Upper lobe of left lung (tissue), 6 donors: ENCODE data around the gene SNED1. TPM values are rescaled to one million over a fixed set of nuclear protein-coding genes. Genes with fewer than 3 reads are reported as not detected.
A peak's percentile ranks its signal among the peaks of the same experiment; 100 is the strongest.

Source experiments
- ATAC-seq, 2 donors: fragments of 200-7000 bp; cut with Tn5 transposase; one replicate each; pipeline ENCODE4 v1.9.1; 2022; ENCODE audit warnings: mild to moderate bottlenecking in 2 of 2, moderate library complexity in 2 of 2; ENCODE audit not compliant: low FRiP score in 2 of 2
- DNase-seq, 2 donors: peaks; one replicate each; pipeline ENCODE4 v3.0.0-alpha.2; 2019 to 2020
- H3K27ac ChIP-seq, 4 donors: fragments of 200-600 bp; sonication (generic); one replicate each; pipeline ENCODE4 v1.5.1; 2016 to 2019
- H3K27me3 ChIP-seq, 4 donors: fragments of 200-600 bp; sonication (generic); one replicate each; pipeline ENCODE4 v1.5.1; 2017 to 2019
- H3K36me3 ChIP-seq, 4 donors: fragments of 200-600 bp; sonication (generic); one replicate each; pipeline ENCODE4 v1.5.1; 2016 to 2019
- H3K4me1 ChIP-seq, 4 donors: fragments of 200-600 bp; sonication (generic); one replicate each; pipeline ENCODE4 v1.5.1; 2018 to 2019
- H3K4me3 ChIP-seq, 4 donors: fragments of 200-600 bp; sonication (generic); one replicate each; pipeline ENCODE4 v1.5.1; 2017 to 2019; ENCODE audit warnings: mild to moderate bottlenecking in 2 of 4, moderate library complexity in 1 of 4
- H3K9me3 ChIP-seq, 4 donors: fragments of 200-600 bp; sonication (generic); one replicate each; pipeline ENCODE4 v1.5.1; 2018 to 2019
- EP300 ChIP-seq, 4 donors: sonication (generic); formaldehyde crosslinking; IDR thresholded peaks; one replicate each; pipeline ENCODE4 v1.5.1; 2017; ENCODE audit warnings: antibody characterized with exemption in 4 of 4, control low read depth in 2 of 4
- POLR2A ChIP-seq, 4 donors: fragments of 450-650 bp; IDR thresholded peaks; one replicate each; pipeline ENCODE4 v1.5.1; 2016 to 2017; ENCODE audit warnings: antibody characterized with exemption in 4 of 4, mild to moderate bottlenecking in 2 of 4
- POLR2AphosphoS5 ChIP-seq, 2 donors: sonication (generic); formaldehyde crosslinking; IDR thresholded peaks; one replicate each; pipeline ENCODE4 v1.5.1; 2017; ENCODE audit warnings: antibody characterized with exemption in 2 of 2
- WGBS, 2 donors: methylation state at CpG; one replicate each; pipeline ENCODE4 v1.1.5; 2017 to 2018; 5-methylcytosine and 5-hydroxymethylcytosine counted together
- total RNA-seq, 6 donors: library from RNA; depleted of rRNA in 4 of 6; stranded (reverse); fragments of >200 nt in 4 of 6; gene quantifications; one replicate each; pipeline versions ENCODE4 v1.1.0 to v1.2.1, GENCODE V29; 2016 to 2021
- TF ChIP-seq, protein P1 (sequence below), 6 experiments: fragments of 450-650 bp in 4 of 6; fragments of 200-600 bp in 2 of 6; sonication (generic) in 2 of 6; IDR thresholded peaks; one replicate each; pipeline ENCODE4 v1.5.1; 2016 to 2019; ENCODE audit warnings: antibody characterized with exemption in 6 of 6
- donor health status: DM: no; HTN: no; CAD: no; lungs with moderate emphysema.
- donor health status: DM: no; HTN: yes; CAD: no; lungs with severe emphysema.

The SNED1 gene
- 100 to 1,000 TPM in 1 of 6 donors, 10 to 100 TPM in 5; 26.0 to 189 (median 38.9) TPM for total RNA-seq

DNA sequence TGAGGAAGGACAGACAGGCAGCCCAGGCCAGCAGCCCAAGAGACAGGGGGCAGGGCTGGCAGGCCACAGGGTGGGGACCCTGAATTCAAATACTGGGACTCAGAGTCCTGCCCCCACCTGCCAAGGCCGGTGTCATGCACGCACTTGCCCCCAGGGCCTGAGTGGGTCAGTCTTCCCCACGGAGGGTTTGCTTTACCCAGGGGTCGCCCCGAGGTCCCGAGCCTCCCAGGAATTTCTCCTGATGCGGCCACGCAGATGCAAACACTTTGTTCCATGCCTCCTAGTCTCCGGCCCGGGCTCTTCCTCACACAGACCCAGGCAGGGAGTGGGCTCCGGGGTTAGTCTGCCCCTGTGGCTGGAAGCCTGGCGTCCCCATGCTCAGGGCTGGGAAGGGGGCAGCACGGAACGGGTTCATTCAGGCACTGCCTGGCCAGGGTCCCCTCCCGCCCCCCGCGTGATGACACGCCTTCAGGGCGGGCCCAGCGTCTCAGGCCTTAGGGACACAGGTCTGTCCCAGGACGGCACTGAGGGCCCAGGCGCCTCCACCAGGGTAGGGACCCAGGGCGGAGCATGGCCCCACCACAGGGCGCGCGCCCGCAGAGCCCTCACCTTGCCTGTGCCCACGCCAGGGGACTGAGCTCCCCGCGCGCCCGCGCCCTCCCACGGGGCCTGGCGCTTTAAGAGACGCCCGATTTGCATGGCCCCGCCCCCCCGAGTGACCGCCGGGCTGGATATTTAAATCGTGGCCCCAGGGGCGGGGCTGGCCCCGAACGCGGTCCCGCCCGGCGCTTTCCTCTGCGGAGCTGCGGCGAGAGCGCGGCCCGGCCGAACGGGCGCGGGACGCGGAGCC, at the start of gene SNED1:
SNED1 (plus strand) TSS at position 763 of the 850 bp plus-strand sequence. CDS start 220 bp downstream, outside the sequence.
- Histone ChIP-seq H3K4me1 (peaks cover 26 to 54% (median 45%) of the 10 kb centered on the region in 4 donors), H3K4me3 (peak within 1 kb of the TSS; percentile 41 to 83 (median 78)), H3K9me3 (peaks cover 0 to under 1% (median 0%) of the 10 kb centered on the region in 4 donors), H3K36me3 (peaks cover 0 to 11% (median 0%) of the 10 kb centered on the region in 4 donors), H3K27me3 (no peaks in the 10 kb centered on the region), H3K27ac (peak within 1 kb of the TSS; percentile 83 to 89 (median 89))
- DNase-seq (peak; percentile 91 to 96), ATAC-seq (peak; percentile 81 to 93)
- TF ChIP-seq POLR2A (IDR thresholded peaks at IDR 0.05) (peak in 2 of 4 donors; percentile 36 to 73), EP300 (IDR thresholded peaks at IDR 0.05) (no peak), POLR2AphosphoS5 (IDR thresholded peaks at IDR 0.05) (peak; percentile 49 to 72)
- TF ChIP-seq, protein P1, sequence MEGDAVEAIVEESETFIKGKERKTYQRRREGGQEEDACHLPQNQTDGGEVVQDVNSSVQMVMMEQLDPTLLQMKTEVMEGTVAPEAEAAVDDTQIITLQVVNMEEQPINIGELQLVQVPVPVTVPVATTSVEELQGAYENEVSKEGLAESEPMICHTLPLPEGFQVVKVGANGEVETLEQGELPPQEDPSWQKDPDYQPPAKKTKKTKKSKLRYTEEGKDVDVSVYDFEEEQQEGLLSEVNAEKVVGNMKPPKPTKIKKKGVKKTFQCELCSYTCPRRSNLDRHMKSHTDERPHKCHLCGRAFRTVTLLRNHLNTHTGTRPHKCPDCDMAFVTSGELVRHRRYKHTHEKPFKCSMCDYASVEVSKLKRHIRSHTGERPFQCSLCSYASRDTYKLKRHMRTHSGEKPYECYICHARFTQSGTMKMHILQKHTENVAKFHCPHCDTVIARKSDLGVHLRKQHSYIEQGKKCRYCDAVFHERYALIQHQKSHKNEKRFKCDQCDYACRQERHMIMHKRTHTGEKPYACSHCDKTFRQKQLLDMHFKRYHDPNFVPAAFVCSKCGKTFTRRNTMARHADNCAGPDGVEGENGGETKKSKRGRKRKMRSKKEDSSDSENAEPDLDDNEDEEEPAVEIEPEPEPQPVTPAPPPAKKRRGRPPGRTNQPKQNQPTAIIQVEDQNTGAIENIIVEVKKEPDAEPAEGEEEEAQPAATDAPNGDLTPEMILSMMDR (IDR thresholded peaks at IDR 0.05) = peak in 1 of 6 experiments; percentile 10
- WGBS, 2 donors = 25% methylated on average over 9 of the region's 61 CpGs; no CpG with 5 or more reads in 1 of the 2 donors

DNA sequence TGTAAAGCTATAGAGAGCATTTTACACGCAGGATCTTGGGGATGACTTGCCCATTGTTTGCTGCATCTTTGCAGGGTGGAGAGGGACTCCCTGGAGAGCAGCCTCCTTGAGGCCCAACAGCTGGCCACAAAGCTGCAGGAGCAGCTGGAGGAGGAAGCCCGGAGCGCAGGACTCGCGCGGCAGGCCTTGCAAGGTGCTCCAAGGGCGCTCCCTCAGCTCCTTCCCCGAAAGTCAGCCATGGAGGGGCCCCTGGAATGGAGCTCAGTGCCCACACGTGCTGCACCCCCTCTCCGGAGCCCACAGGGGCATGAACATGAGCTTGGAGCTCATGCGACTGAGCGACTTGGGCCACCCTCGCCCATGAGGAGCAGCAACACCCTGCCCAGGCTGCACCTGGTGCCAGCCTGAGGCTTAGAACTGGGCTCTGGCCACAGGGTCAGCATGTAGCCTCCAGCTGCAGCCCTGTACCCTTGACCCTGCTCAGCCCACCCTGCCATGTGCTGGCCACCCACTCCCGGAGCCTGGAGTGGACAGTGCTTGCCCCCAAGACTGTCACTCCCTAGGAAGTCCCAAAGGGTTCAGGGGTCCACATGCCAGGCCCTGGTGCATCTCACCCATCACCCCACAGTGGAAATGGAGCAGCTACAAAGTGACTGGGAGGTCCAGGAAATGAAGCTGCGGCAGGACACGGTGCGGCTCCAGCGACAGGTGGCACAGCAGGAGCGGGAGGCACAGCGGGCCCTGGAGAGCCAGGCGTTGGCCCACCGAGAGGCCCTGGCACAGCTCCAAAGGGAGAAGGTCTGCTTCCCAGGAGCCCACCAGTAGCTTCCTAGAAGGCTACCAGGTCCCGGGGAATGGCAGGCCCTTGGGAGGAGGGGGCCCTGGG, 49.3 kb upstream of the SNED1 start:
- no peak for TF ChIP-seq POLR2A (IDR thresholded peaks at IDR 0.05)
- TF ChIP-seq, protein P1 (IDR thresholded peaks at IDR 0.05) = no peak
- no peak for TF ChIP-seq POLR2AphosphoS5 (IDR thresholded peaks at IDR 0.05)
- TF ChIP-seq EP300 (IDR thresholded peaks at IDR 0.05) = no peak
- H3K27me3 ChIP-seq = no peaks in the 10 kb centered on the region
- H3K27ac ChIP-seq = no peak overlapping the region
- H3K4me3 ChIP-seq = no peak overlapping the region
- no peaks in the 10 kb centered on the region for H3K9me3 ChIP-seq
- H3K4me1 ChIP-seq = no peaks in the 10 kb centered on the region
- no peaks in the 10 kb centered on the region for H3K36me3 ChIP-seq
- DNase-seq = peak in 1 of 2 donors; percentile 66
- ATAC-seq = no peak
- WGBS, 2 donors = 83 to 89% methylated on average over 13 to 23 of the region's 23 CpGs

DNA sequence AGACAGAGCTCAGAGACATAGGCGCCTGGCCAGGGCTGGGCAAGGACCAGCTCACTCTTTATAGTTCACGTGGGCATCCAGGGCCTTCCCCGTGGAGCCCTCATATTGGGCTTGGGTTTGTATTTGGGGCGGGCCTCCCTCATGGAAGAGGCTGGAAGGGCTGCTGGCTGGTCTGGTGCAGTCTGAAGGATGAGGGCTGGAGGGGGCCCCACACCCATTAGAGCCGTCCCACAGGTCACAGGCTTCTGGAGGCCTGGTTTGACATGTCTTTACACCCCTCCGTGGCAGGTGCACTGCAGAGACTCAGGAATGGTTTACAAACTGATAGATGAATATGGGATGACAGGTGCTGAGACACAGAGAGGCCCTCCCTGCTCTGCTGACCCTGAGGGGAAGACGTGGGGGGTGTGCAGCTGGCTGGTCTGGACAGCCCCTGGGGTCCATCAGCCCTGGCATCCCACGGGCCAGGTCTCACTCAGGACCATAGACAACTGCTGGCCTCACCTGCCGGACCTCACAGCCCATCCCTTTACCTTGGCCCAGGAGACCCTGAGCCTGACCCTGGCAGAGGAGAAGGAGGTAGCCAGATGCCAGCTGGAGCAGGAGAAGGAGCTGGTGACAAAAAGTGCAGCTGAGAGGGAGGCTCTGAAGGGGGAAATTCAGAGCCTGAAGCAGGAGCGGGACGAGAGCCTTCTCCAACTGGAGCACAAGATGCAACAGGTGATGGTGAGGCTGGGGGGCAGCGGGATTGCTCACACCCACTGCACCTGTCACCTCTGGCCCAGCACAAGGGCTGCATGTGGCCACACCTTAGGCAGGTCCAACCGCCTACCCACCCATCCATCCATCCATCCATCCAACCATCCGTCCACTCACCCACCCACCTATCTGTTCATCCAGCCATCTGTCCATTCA, 48.4 kb upstream of the SNED1 start:
- 91 to 96% methylated on average over 8 to 14 of the region's 14 CpGs for WGBS, 2 donors

DNA sequence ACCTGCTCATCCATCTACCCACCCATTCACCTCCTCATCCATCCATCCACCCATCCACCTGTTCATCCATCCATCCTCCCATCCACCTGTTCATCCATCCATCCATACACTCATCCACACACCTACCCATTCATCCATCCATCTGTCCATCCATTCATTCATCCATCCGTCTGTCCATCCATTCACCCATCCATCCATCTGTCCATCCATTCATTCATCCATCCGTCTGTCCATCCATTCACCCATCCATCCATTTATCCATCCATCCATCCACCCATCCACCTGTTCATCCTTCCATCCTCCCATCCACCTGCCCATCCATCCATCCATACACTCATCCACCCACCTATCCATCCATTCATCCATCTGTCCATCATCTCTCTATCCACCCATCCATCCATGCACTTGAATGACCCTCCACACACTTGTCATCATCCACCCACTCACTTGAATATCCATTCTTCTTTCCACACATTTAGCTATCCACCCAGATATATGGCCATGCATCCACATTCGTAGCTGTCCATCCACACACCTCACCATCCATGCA, 47.3 kb upstream of the SNED1 start:
- ATAC-seq (no peak), DNase-seq (no peak)
- WGBS, 2 donors = 84 to 91% methylated on average over 3 of the region's 3 CpGs
- Histone ChIP-seq H3K4me1 (no peaks in the 10 kb centered on the region), H3K27me3 (no peaks in the 10 kb centered on the region), H3K4me3 (no peak overlapping the region), H3K36me3 (no peaks in the 10 kb centered on the region), H3K27ac (no peak overlapping the region), H3K9me3 (no peaks in the 10 kb centered on the region)
- TF ChIP-seq EP300 (IDR thresholded peaks at IDR 0.05) (no peak), POLR2A (IDR thresholded peaks at IDR 0.05) (no peak), POLR2AphosphoS5 (IDR thresholded peaks at IDR 0.05) (no peak)
- TF ChIP-seq, protein P1 (IDR thresholded peaks at IDR 0.05) = no peak

More for the DNA sequence above, 48.4 kb upstream of the SNED1 start:
- H3K27ac ChIP-seq = no peak overlapping the region
- TF ChIP-seq EP300 (IDR thresholded peaks at IDR 0.05) (no peak), POLR2AphosphoS5 (IDR thresholded peaks at IDR 0.05) (no peak)
- no peak for ATAC-seq
- DNase-seq = peak in 1 of 2 donors; percentile 39
- no peaks in the 10 kb centered on the region for H3K36me3 ChIP-seq
- H3K27me3 ChIP-seq = no peaks in the 10 kb centered on the region
- H3K4me3 ChIP-seq = no peak overlapping the region
- H3K4me1 ChIP-seq = no peaks in the 10 kb centered on the region
- H3K9me3 ChIP-seq = no peaks in the 10 kb centered on the region
